ENCODE data around the gene ZNF41. TPM values are rescaled to one million over a fixed set of nuclear protein-coding genes. Genes with fewer than 3 reads are reported as not detected.

Gene ZNF41
- total and polyA plus RNA-seq, 2 of the 8 experiments (the other 6 are each of a cell fraction or from before 2014, with no cell fraction given): 1.8 to 5.3 TPM

DNA sequence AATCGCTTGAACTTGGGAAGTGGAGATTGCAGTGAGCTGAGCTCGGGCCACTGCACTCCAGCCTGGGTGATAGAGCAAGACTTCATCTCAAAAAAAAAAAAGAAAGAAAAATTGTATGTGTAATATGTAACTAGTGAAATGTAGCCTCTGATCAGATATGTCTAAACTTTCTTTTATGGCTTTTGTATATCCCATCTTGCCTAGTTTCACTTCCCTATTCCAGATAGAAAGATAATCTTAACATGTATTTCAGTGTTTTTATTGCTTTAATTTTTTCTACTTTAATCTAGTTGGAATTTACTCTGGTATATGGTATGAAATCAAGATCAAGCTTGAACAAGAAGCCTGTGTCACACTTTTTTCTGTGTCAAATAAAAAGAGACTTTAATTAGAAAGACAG lies 1.9 kb upstream of the ZNF41 start:
- Histone ChIP-seq H4K91ac (replicated peaks; ENCODE audit: insufficient read length, low read length) (no peak overlapping the region), H2BK12ac (ENCODE audit: low read depth, low read length) (no peak overlapping the region), H2AK5ac (ENCODE audit: low read depth, low read length) (no peak overlapping the region), H3K27me3 (replicated peaks in 1 of 4; ENCODE audit: control insufficient read depth in 3 of 4, extremely low read depth in 1 of 4, insufficient read depth in 3 of 4, low read length in 3 of 4) (no peaks in the 10 kb centered on the region), H3K14ac (ENCODE audit: insufficient read length) (no peak overlapping the region), H3K9ac (replicated peaks in 1 of 4; ENCODE audit: extremely low read depth in 1 of 4, low read depth in 3 of 4, low read length in 3 of 4) (no peak overlapping the region), H3K4me3 (ENCODE audit: extremely low read depth in 1 of 4, insufficient read depth in 2 of 4, low read depth in 3 of 4, low read length in 4 of 4) (no peak overlapping the region), H2BK20ac (ENCODE audit: low read length) (no peak overlapping the region), H3K23me2 (ENCODE audit: low read depth, low read length) (peaks cover 6% of the 10 kb centered on the region; the same call in 1 of the 2 replicates), H4K5ac (ENCODE audit: insufficient read length, low read depth, low read length) (no peak overlapping the region), H3K79me2 (ENCODE audit: control insufficient read depth in 1 of 2, insufficient read depth in 2 of 2, low read length in 2 of 2) (peaks cover 0 to 19% of the 10 kb centered on the region in 2 experiments; a peak in 2 of 4 replicates), H3K4me1 (replicated peaks in 1 of 4; ENCODE audit: control insufficient read depth in 3 of 4, insufficient read depth in 4 of 4, low read length in 3 of 4) (peaks cover 0 to 2% (median 0%) of the 10 kb centered on the region in 4 experiments; a peak in 2 of 7 replicates), H3K27ac (ENCODE audit: low read depth, low read length) (no peak overlapping the region), H3K4ac (replicated peaks; ENCODE audit: insufficient read length, low read depth, low read length) (no peak overlapping the region), H3K36me3 (ENCODE audit: control insufficient read depth in 2 of 4, insufficient read depth in 4 of 4, low read length in 3 of 4) (no peaks in the 10 kb centered on the region), H3K9me3 (ENCODE audit: insufficient read depth in 2 of 2, low read depth in 1 of 2, low read length in 1 of 2) (no peaks in the 10 kb centered on the region), H3K79me1 (ENCODE audit: low read depth, low read length) (no peaks in the 10 kb centered on the region), H3K56ac (replicated peaks; ENCODE audit: insufficient read length, low read depth, low read length) (no peak overlapping the region), H3K4me2 (ENCODE audit: insufficient read depth in 1 of 2, low read depth in 2 of 2, low read length in 2 of 2) (no peak overlapping the region), H2BK120ac (replicated peaks; ENCODE audit: low read depth, low read length) (no peak overlapping the region), H3K18ac (ENCODE audit: extremely low read depth, low read length) (no peak overlapping the region), H4K20me1 (replicated peaks in 1 of 2; ENCODE audit: control insufficient read depth in 1 of 2, insufficient read depth in 2 of 2, low read length in 2 of 2) (no peaks in the 10 kb centered on the region), H3K23ac (ENCODE audit: insufficient read length) (no peak overlapping the region), H2BK15ac (ENCODE audit: low read length) (no peak overlapping the region), H2BK5ac (ENCODE audit: low read depth, low read length) (no peak overlapping the region), H2AFZ (ENCODE audit: low read length) (no peak overlapping the region), H4K8ac (ENCODE audit: extremely low read depth, insufficient read depth, low read length) (no peak overlapping the region)
- no CpG with 5 or more reads among the region's 2 CpGs for WGBS, 2 experiments (ENCODE audit: extremely low coverage in 1 of 2, insufficient coverage in 1 of 2, insufficient read length in 1 of 2, insufficient replicate concordance in 2 of 2, low coverage in 1 of 2, low lambda C conversion rate in 2 of 2, missing lambda C conversion rate in 1 of 2)
- DNase-seq (ENCODE audit: low read depth in 1 of 2, low spot score in 2 of 2) (no peak), FAIRE-seq (no peak)
- ChIA-PET POLR2A (ENCODE audit: partially characterized antibody) (interaction anchor here (0.6 to 1.2 kb wide), 2 partner anchors 29 to 267 kb away, joined by 3 read pairs; no protein-coding TSS in a partner anchor), CTCF (ENCODE audit: partially characterized antibody) (interaction anchor here (0.6 kb wide), 1 partner anchor 14 kb away, joined by 4 read pairs; no protein-coding TSS in a partner anchor)
- TF ChIP-seq SUZ12 (IDR thresholded peaks at IDR 0.05; ENCODE audit: low read length) (no peak), EZH2 (IDR thresholded peaks at IDR 0.05; ENCODE audit: low read depth, low read length, severe bottlenecking) (no peak), POLR2A (IDR thresholded peaks at IDR 0.05; ENCODE audit: control extremely low read depth in 1 of 2, low read depth in 2 of 2, low read length in 2 of 2) (no peak), SIRT6 (IDR thresholded peaks at IDR 0.05; ENCODE audit: low read length) (no peak), RBBP5 (IDR thresholded peaks at IDR 0.05; ENCODE audit: borderline replicate concordance, low read depth, low read length) (no peak), CREB1 (IDR thresholded peaks at IDR 0.05) (no peak), TBP (IDR thresholded peaks at IDR 0.05; ENCODE audit: low read depth, low read length) (no peak), BRCA1 (IDR thresholded peaks at IDR 0.05; ENCODE audit: low read depth, low read length) (no peak)
- TF ChIP-seq, protein P1, sequence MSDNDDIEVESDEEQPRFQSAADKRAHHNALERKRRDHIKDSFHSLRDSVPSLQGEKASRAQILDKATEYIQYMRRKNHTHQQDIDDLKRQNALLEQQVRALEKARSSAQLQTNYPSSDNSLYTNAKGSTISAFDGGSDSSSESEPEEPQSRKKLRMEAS (IDR thresholded peaks at IDR 0.05): no peak
- TF ChIP-seq, protein P2, sequence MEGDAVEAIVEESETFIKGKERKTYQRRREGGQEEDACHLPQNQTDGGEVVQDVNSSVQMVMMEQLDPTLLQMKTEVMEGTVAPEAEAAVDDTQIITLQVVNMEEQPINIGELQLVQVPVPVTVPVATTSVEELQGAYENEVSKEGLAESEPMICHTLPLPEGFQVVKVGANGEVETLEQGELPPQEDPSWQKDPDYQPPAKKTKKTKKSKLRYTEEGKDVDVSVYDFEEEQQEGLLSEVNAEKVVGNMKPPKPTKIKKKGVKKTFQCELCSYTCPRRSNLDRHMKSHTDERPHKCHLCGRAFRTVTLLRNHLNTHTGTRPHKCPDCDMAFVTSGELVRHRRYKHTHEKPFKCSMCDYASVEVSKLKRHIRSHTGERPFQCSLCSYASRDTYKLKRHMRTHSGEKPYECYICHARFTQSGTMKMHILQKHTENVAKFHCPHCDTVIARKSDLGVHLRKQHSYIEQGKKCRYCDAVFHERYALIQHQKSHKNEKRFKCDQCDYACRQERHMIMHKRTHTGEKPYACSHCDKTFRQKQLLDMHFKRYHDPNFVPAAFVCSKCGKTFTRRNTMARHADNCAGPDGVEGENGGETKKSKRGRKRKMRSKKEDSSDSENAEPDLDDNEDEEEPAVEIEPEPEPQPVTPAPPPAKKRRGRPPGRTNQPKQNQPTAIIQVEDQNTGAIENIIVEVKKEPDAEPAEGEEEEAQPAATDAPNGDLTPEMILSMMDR (IDR thresholded peaks at IDR 0.05; ENCODE audit: control extremely low read depth in 1 of 3, insufficient read depth in 1 of 3, low read depth in 1 of 3, low read length in 3 of 3): no peak

All from H1 (cell line).